ENCODE data around the gene NKIRAS2.
"Not testable (repeated sequence)": the region's sequence is repeated elsewhere in the genome, so short reads cannot be mapped to it uniquely, and the experiment has no call there.

GRCh38 chr17:42010266-42010680, 9.6 kb upstream of the NKIRAS2 start:
- TF ChIP-seq CTCF (conservative IDR thresholded peaks at IDR 0.05); EZH2 (IDR thresholded peaks at IDR 0.05; ENCODE audit: low read depth): not testable (repeated sequence)
